Body of pancreas (tissue), 4 donors: ENCODE measurements around the gene ORC2. TPM values are rescaled to one million over a fixed set of nuclear protein-coding genes. Genes with fewer than 3 reads are reported as not detected.
"Not testable (repeated sequence)": the region's sequence is repeated elsewhere in the genome, so short reads cannot be mapped to it uniquely, and the experiment has no call there.

Experiments
- ATAC-seq: fragments of 150-250 bp; one replicate; pipeline ENCODE4 v1.9.1; 2016
- DNase-seq, 4 donors: peaks; one replicate each; pipeline ENCODE4 v3.0.0-alpha.2; 2019
- H3K27ac ChIP-seq, 4 donors: fragments of 200-600 bp; sonication (generic); 1 replicate in 3 of 4; 2 replicates in 1 of 4; pipeline versions ENCODE4 v1.5.1 to v1.6.1; 2016 to 2019; ENCODE audit warnings: mild to moderate bottlenecking in 1 of 4, mixed read lengths in 1 of 4, moderate library complexity in 1 of 4
- H3K27me3 ChIP-seq, 2 donors: fragments of 200-600 bp; sonication (generic); one replicate each; pipeline ENCODE4 v1.6.0; 2016; ENCODE audit warnings: mild to moderate bottlenecking in 1 of 2
- H3K36me3 ChIP-seq, 2 donors: fragments of 200-600 bp; sonication (generic); replicated peaks in 1 of 2; 2 replicates each; pipeline ENCODE4 v1.5.1; 2016; ENCODE audit warnings: low read depth in 2 of 2; ENCODE audit not compliant: insufficient read depth in 1 of 2
- H3K4me1 ChIP-seq: fragments of 200-600 bp; sonication (generic); one replicate; pipeline ENCODE4 v1.6.0; 2016
- H3K4me3 ChIP-seq, 2 donors: fragments of 200-600 bp; sonication (generic); 1 replicate in 1 of 2; 2 replicates in 1 of 2; pipeline ENCODE4 v1.5.1; 2016 to 2019
- H3K9me3 ChIP-seq, 3 donors: fragments of 200-600 bp; sonication (generic); 1 replicate in 2 of 3; 2 replicates in 1 of 3; pipeline ENCODE4 v1.5.1; 2016
- POLR2A ChIP-seq, 3 donors: fragments of 450-650 bp; IDR thresholded peaks; one replicate each; pipeline ENCODE4 v1.6.1; 2016; ENCODE audit warnings: antibody characterized with exemption in 3 of 3, mild to moderate bottlenecking in 2 of 3
- WGBS, 2 donors: methylation state at CpG; one replicate each; pipeline ENCODE4 v1.1.5; 2017; 5-methylcytosine and 5-hydroxymethylcytosine counted together
- intact Hi-C: fragments of 100-400 bp; cut with DNase I; formaldehyde crosslinking; loops from one replicate; pipeline ENCODE4 v1.15.1; 2023
- total RNA-seq, 2 donors: library from RNA; depleted of rRNA; stranded (reverse); fragments of >200 nt; gene quantifications; one replicate each; pipeline ENCODE4 v1.1.0, GENCODE V29; 2016
- TF ChIP-seq, protein P1 (sequence below), 7 experiments: fragments of 450-650 bp in 4 of 7; fragments of 200-600 bp in 3 of 7; sonication (generic) in 3 of 7; IDR thresholded peaks; one replicate each; pipeline ENCODE4 v1.5.1; 2016 to 2019; ENCODE audit warnings: antibody characterized with exemption in 7 of 7

The ORC2 gene
- total RNA-seq, 2 donors from 2014 or later = 9.2 to 17.1 TPM

DNA sequence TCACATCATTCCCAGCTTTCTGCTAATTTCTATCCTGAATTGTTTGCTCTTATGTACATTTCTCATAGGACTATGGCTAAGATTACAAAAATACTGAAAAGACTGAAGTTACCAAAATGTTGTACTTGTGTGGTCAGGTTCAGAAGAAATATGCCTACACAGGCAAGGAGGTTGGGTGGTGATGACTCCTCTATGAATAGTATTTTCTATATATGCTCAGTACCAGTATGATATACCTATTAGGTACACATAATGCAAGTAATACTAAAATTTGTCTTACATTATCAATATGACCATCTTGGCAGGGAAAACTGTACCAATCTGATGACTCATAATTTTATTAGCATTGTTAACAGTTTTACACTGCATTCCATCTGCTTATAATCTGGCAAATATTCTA, 12.2 kb upstream of the ORC2 start:
- no peaks in the 10 kb centered on the region for H3K4me1 ChIP-seq
- intact Hi-C loops = no loop called here
- H3K27ac ChIP-seq = no peak overlapping the region
- no peaks in the 10 kb centered on the region for H3K36me3 ChIP-seq
- TF ChIP-seq, protein P1, sequence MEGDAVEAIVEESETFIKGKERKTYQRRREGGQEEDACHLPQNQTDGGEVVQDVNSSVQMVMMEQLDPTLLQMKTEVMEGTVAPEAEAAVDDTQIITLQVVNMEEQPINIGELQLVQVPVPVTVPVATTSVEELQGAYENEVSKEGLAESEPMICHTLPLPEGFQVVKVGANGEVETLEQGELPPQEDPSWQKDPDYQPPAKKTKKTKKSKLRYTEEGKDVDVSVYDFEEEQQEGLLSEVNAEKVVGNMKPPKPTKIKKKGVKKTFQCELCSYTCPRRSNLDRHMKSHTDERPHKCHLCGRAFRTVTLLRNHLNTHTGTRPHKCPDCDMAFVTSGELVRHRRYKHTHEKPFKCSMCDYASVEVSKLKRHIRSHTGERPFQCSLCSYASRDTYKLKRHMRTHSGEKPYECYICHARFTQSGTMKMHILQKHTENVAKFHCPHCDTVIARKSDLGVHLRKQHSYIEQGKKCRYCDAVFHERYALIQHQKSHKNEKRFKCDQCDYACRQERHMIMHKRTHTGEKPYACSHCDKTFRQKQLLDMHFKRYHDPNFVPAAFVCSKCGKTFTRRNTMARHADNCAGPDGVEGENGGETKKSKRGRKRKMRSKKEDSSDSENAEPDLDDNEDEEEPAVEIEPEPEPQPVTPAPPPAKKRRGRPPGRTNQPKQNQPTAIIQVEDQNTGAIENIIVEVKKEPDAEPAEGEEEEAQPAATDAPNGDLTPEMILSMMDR (IDR thresholded peaks at IDR 0.05) = no peak
- no peak for TF ChIP-seq POLR2A (IDR thresholded peaks at IDR 0.05)
- H3K27me3 ChIP-seq = no peaks in the 10 kb centered on the region
- DNase-seq (no peak), ATAC-seq (no peak)
- no peak overlapping the region for H3K4me3 ChIP-seq
- no peaks in the 10 kb centered on the region for H3K9me3 ChIP-seq

DNA sequence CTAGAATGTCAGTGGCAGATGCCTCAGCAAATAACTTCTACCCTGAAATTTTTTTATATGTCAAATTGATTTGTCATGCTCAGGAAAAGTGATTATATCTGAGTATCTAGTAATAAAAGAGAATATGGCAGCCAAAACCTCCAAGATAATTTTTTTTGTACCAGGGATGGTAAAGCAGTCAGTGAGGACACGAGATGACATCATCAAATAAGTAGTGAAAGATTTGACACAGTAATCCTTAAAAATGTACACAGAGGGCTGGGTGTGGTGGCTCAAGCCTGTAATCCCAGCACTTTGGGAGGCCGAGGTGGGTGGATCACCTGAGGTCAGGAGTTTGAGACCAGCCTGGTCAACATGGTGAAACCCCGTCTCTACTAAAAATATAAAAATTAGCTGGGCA, 6.6 kb upstream of the ORC2 start:
- H3K4me3 ChIP-seq, H3K27me3 ChIP-seq, ATAC-seq, H3K9me3 ChIP-seq, H3K36me3 ChIP-seq, H3K4me1 ChIP-seq, DNase-seq, intact Hi-C loops, H3K27ac ChIP-seq: not testable (repeated sequence)
- WGBS, 2 donors = 97 to 100% methylated on average over 3 of the region's 3 CpGs

DNA sequence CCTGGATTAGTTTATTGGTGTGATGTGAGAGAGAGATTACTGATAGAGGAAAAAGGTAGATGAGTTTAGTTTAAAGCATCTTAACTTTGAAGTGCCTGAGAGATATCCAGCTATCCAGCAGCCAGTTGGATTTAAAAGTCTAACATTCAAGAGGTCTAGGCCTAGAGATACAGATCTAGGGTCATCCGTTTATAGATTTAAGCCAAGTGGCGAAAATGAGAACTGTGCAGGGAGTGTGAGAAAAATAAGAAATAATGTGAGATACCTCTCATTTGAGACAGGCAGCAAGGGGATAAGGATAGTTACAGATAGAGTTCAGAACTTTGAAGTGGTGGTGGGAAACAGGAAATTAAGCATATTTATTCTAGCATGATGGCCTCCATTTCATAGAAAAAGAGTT, 5.3 kb upstream of the ORC2 start:
- Histone ChIP-seq H3K4me1 (peaks cover 9% of the 10 kb centered on the region), H3K36me3 (no peaks in the 10 kb centered on the region), H3K9me3 (no peaks in the 10 kb centered on the region), H3K4me3 (no peak overlapping the region), H3K27me3 (no peaks in the 10 kb centered on the region), H3K27ac (no peak overlapping the region)
- DNase-seq = no peak
- TF ChIP-seq, protein P1 (IDR thresholded peaks at IDR 0.05) = no peak
- no peak for TF ChIP-seq POLR2A (IDR thresholded peaks at IDR 0.05)
- 88 to 89% methylated on average over 2 of the region's 2 CpGs for WGBS, 2 donors
- intact Hi-C loops = no loop called here
- no peak for ATAC-seq

DNA sequence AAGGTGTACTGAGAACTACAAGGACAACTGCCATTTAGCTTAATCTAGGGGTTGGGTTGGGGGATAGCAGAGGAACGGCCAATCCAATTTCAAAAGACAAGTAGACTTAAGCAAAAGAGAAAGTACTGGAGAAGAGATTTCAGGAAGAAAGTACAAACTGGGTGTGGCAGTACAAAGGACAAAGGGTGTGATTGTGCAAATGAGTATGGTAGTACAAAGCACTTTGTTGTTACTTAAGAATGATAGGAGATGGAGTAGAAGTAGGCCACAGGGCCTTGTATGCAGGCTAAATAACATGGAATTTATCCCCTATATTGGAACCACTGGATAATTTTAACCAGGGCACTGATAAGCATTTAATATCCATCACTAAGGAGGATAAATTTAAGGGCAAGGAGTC, 4.7 kb upstream of the ORC2 start:
- no peak overlapping the region for H3K4me3 ChIP-seq
- H3K9me3 ChIP-seq = no peaks in the 10 kb centered on the region
- H3K27ac ChIP-seq = no peak overlapping the region
- ATAC-seq (no peak), DNase-seq (no peak)
- no peaks in the 10 kb centered on the region for H3K27me3 ChIP-seq
- H3K36me3 ChIP-seq = no peaks in the 10 kb centered on the region
- 90 to 91% methylated on average over 1 of the region's 1 CpG for WGBS, 2 donors
- intact Hi-C loops = no loop called here
- H3K4me1 ChIP-seq = peaks cover 9% of the 10 kb centered on the region
- TF ChIP-seq, protein P1 (IDR thresholded peaks at IDR 0.05) = no peak

DNA sequence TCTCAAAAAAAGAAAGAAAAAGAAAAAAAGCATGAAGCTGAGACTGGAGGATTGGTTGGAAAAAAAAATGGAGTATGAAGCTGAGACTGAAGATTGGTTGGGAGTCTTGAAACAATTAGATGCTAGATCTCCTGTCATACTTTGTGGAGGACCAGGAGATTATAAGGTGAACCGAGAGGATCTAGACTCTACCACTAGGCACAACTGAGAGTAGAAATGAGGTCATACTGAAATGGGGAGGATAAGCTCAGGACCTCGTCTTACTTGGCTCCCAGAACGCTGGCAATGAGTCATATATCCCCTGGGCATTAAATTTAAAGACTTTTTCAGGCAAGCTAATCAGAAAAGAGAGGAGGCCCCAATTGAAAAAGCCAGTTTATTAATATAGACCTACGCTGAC, 3.3 kb upstream of the ORC2 start:
- H3K4me1 ChIP-seq = peaks cover 20% of the 10 kb centered on the region
- ATAC-seq (no peak), DNase-seq (no peak)
- WGBS, 2 donors = 82 to 84% methylated on average over 4 of the region's 4 CpGs
- intact Hi-C loops = no loop called here
- H3K9me3 ChIP-seq = no peaks in the 10 kb centered on the region
- no peak overlapping the region for H3K4me3 ChIP-seq
- no peak overlapping the region for H3K27ac ChIP-seq
- TF ChIP-seq, protein P1 (IDR thresholded peaks at IDR 0.05) = no peak
- no peak for TF ChIP-seq POLR2A (IDR thresholded peaks at IDR 0.05)
- no peaks in the 10 kb centered on the region for H3K36me3 ChIP-seq
- H3K27me3 ChIP-seq = no peaks in the 10 kb centered on the region
